Measurements from ENCODE around the gene IGSF21. TPM values are rescaled to one million over a fixed set of nuclear protein-coding genes. Genes with fewer than 3 reads are reported as not detected.

Gene IGSF21
- total and polyA plus RNA-seq, 4 donors: 0.31 to 1.5 (median 0.88) TPM

- no peak overlapping the region for H3K27ac ChIP-seq (ENCODE audit: low read depth in 1 of 2, low read length in 2 of 2)
- 78% methylated on average over 6 of the region's 6 CpGs for WGBS
- no peaks in the 10 kb centered on the region for H3K4me1 ChIP-seq (ENCODE audit: control insufficient read depth in 4 of 4, insufficient read depth in 4 of 4, low read length in 3 of 4)
- TF ChIP-seq ZBTB33 (IDR thresholded peaks at IDR 0.05) (no peak), EGR1 (IDR thresholded peaks at IDR 0.05; ENCODE audit: low read depth in 2 of 2) (no peak), HNF4G (IDR thresholded peaks at IDR 0.05) (no peak), HNF4A (conservative IDR thresholded peaks at IDR 0.05) (no peak), NR2F2 (IDR thresholded peaks at IDR 0.05) (no peak), YY1 (IDR thresholded peaks at IDR 0.05) (no peak), FOXA1 (IDR thresholded peaks at IDR 0.05) (no peak), CTCF (IDR thresholded peaks at IDR 0.05; ENCODE audit: low read depth, low read length, missing input control) (no peak)
- H3K9ac ChIP-seq (ENCODE audit: low read depth in 1 of 2, low read length in 2 of 2): no peak overlapping the region
- no peaks in the 10 kb centered on the region for H3K36me3 ChIP-seq (ENCODE audit: control insufficient read depth in 4 of 4, insufficient read depth in 3 of 4, low read depth in 1 of 4, low read length in 3 of 4)
- H3K27me3 ChIP-seq (ENCODE audit: control insufficient read depth in 4 of 4, insufficient read depth in 4 of 4, low read length in 3 of 4): peaks cover 0 to 10% (median 0%) of the 10 kb centered on the region in 4 donors
- no peak overlapping the region for H3K4me3 ChIP-seq (ENCODE audit: low read depth in 1 of 3, low read length in 3 of 3)
- no peak for DNase-seq (ENCODE audit: low spot score)
- no peaks in the 10 kb centered on the region for H3K9me3 ChIP-seq (ENCODE audit: control insufficient read depth in 4 of 4, low read length in 3 of 4)
Measured at GRCh38 chr1:18293291-18293690, 185.7 kb downstream of the IGSF21 start.

GRCh38 chr1:18294437-18295176 lies 187.0 kb downstream of the IGSF21 start:
- DNase-seq (ENCODE audit: low spot score): no peak
- TF ChIP-seq ATF3 (IDR thresholded peaks at IDR 0.05) (no peak), FOXA1 (IDR thresholded peaks at IDR 0.05) (no peak), GABPA (IDR thresholded peaks at IDR 0.05 in 1 of 2, conservative IDR thresholded peaks at IDR 0.05 in 1 of 2) (no peak), FOXA2 (IDR thresholded peaks at IDR 0.05) (no peak), HNF4A (conservative IDR thresholded peaks at IDR 0.05) (no peak), NR2F2 (IDR thresholded peaks at IDR 0.05) (no peak)
- Histone ChIP-seq H3K27ac (ENCODE audit: low read depth in 1 of 2, low read length in 2 of 2) (no peak overlapping the region), H3K9ac (ENCODE audit: low read depth in 1 of 2, low read length in 2 of 2) (no peak overlapping the region), H3K4me1 (ENCODE audit: control insufficient read depth in 4 of 4, insufficient read depth in 4 of 4, low read length in 3 of 4) (no peaks in the 10 kb centered on the region), H3K36me3 (ENCODE audit: control insufficient read depth in 4 of 4, insufficient read depth in 3 of 4, low read depth in 1 of 4, low read length in 3 of 4) (no peaks in the 10 kb centered on the region), H3K9me3 (ENCODE audit: control insufficient read depth in 4 of 4, low read length in 3 of 4) (no peaks in the 10 kb centered on the region), H3K4me3 (ENCODE audit: low read depth in 1 of 3, low read length in 3 of 3) (no peak overlapping the region), H3K27me3 (ENCODE audit: control insufficient read depth in 4 of 4, insufficient read depth in 4 of 4, low read length in 3 of 4) (peaks cover 0 to 10% (median 0%) of the 10 kb centered on the region in 4 donors)
- WGBS: 54% methylated on average over 16 of the region's 16 CpGs

- H3K27ac ChIP-seq (ENCODE audit: low read depth in 1 of 2, low read length in 2 of 2): no peak overlapping the region
- TF ChIP-seq ZBTB33 (IDR thresholded peaks at IDR 0.05) (no peak), NR2F2 (IDR thresholded peaks at IDR 0.05) (no peak), EGR1 (IDR thresholded peaks at IDR 0.05; ENCODE audit: low read depth in 2 of 2) (no peak), SP1 (IDR thresholded peaks at IDR 0.05) (no peak), CTCF (IDR thresholded peaks at IDR 0.05; ENCODE audit: low read depth, low read length, missing input control) (no peak)
- 37% methylated on average over 11 of the region's 11 CpGs for WGBS
- no peaks in the 10 kb centered on the region for H3K4me1 ChIP-seq (ENCODE audit: control insufficient read depth in 4 of 4, insufficient read depth in 4 of 4, low read length in 3 of 4)
- no peak overlapping the region for H3K4me3 ChIP-seq (ENCODE audit: low read depth in 1 of 3, low read length in 3 of 3)
- H3K9ac ChIP-seq (ENCODE audit: low read depth in 1 of 2, low read length in 2 of 2): no peak overlapping the region
- no peaks in the 10 kb centered on the region for H3K36me3 ChIP-seq (ENCODE audit: control insufficient read depth in 4 of 4, insufficient read depth in 3 of 4, low read depth in 1 of 4, low read length in 3 of 4)
- no peak for DNase-seq (ENCODE audit: low spot score)
- H3K9me3 ChIP-seq (ENCODE audit: control insufficient read depth in 4 of 4, low read length in 3 of 4): no peaks in the 10 kb centered on the region
- H3K27me3 ChIP-seq (ENCODE audit: control insufficient read depth in 4 of 4, insufficient read depth in 4 of 4, low read length in 3 of 4): peaks cover 0 to 10% (median 1%) of the 10 kb centered on the region in 4 donors
Measured at GRCh38 chr1:18297896-18298648, 190.5 kb downstream of the IGSF21 start.

Data from liver (tissue), 9 donors.